ENCODE data around the gene HCFC1.

The HCFC1 gene

GRCh38 chrX:153971450-153972367 is at the start of gene HCFC1:
Gene HCFC1 (minus strand): TSS chrX:153971818. CDS start chrX:153970840, 978 bp downstream.
- peak; percentile 80 for DNase-seq

DNA sequence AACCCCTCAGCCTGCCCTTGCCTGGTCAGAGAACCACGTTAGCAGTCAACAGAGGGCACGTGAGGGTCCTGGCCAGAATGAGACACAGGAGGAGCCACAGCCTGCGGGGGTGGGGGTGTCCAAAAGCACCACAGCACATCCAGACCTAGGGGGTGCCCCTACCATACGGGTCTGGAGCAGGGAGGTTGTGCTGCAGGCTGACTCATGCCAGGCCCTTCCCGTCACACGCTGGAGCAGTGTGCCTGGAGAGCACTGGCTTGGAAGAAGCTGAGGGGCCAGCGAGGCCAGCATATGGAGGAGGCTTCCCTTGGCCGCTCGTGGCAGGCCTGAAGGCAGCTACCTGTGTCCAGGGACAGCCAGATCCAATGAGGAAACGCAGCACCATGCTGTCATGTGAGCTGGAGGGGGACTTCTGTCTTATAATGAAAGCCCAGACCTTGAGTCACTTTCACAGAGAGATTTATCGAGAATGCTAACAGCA is 49.6 kb upstream of the HCFC1 start:
- DNase-seq: no peak

GRCh38 chrX:154020536-154021115 is 49.0 kb upstream of the HCFC1 start:
- DNase-seq: no peak

GRCh38 chrX:154019633-154020528 is 48.3 kb upstream of the HCFC1 start, which contains the start of gene IRAK1:
Gene IRAK1 (minus strand): TSS chrX:154019902. CDS start chrX:154019812, 90 bp downstream.
- no peak for DNase-seq

DNA sequence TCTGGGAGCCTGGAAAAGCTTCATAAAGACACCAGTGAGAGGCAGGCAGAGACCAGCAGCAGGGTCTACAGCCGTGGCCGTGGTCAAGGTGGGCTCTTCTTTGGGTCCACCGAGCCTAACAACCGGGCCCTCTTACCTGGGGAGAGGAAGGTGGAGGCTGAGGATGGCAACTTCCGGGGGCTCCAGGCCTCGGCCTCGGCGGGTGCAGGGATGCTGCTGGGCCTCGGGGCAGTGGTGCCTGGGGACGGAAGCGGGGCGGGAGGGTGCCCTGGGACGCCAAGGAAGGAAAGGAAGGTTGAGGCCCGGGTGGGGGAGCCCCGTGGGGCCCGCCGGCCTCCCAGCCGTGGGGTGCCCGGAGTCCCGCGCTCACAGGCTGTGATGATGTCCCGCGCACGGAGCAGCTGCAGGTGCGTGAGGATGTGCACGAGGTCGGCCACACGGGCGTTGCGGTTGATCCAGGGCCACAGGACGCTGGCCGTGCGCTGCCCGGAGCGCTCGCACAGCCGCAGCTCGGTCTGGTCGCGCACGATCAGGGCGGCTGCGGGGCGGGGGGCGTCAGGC is 47.5 kb upstream of the HCFC1 start:
- DNase-seq: no peak

DNA sequence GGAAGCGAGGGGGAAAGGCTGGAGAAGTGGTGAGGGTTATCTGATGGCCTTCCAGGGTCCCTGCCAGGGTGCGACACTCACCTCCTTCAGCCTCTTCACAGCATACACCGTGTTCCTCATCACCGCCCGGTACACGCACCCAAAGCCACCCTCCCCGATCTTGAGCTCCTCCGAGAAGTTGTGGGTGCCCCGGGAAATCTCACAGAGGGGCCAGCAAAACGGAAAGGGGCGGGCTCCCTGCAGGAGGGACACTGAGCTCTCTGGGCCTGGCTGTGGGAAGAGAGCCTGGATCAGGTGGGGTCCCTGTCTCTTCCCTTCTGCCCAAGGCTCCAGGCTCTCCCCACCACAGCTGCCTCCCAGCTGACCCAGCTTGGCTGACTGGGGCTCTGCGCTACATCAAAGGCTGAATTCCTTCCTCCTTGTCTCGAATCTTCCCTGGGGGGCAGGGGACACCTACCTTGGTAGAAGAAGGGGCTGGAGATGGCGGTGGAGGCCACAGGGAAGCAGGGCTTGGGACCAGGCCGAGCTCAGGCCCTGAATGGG is 47.0 kb upstream of the HCFC1 start:
- no peak for DNase-seq

DNA sequence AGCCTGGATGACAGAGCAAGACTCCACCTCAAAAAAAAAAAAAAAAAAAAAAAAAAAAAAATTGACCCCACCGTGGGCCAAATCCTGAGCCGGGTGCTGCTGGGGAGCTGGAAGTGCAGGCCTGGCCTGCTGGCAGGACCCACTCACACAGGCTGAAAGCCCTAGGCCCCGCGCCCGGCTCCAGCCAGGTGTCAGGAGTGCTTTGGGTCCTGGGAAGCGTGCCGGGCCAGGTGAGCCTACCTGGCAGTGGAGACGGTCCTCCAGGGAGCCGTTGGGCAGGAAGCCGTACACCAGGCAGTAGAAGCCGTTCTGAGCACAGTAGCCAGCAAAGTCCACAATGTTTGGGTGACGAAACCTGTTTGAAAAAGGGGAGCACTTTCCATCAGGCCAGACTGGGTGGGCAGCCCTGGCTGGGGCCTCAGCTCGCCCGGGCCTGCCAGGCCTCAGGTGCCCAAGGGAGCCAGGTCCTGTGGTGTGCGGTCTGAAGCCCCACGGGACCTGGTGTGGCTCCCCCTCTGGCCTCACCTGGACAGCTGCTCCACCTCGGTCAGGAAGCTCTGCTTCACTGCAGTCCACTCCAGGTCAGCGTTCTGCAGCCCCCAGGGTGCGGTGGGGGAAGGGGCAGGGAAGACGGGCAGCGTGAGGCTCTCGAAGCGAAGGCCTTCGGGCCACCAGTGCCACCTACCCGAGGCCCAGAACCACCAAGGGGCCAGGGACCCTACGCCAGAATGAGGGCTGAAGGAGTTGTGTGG is 46.3 kb upstream of the HCFC1 start:
- no peak for DNase-seq

DNA sequence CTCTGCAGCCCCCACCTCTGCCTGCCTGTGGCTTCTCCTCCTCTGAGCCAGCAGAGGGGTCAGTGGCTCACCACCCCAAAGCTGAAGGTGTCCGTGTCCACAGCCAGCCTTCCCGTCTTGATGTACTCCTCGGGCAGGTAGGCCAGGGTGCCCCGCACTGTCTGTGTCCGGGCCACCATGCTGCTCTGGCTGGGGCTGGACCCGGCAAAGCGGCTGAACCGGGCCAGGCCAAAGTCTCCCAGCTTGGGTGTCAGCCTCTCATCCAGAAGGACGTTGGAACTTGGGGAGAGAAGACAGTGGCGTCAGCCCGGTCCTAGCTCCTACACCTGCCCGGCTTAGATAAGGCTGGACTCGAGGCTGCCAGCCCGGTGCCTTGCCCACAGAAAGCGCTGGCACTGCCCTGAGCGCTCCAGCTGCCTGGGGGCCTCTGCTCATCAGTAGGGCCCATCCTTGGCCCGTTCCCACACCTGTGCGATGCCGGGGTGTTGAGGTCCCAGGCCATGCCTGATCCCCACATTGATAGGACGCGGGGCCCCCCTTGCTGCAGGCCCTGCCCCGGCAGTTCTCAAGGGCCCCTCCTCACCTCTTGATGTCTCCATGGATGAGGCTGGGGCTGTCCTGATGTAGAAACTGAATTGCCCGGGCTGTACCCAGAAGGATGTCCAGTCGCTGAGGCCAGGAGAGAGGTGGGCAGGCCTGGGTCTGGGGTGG is 44.9 kb upstream of the HCFC1 start:
- no peak for DNase-seq

GRCh38 chrX:154015581-154016264 is 44.1 kb upstream of the HCFC1 start:
- no peak for DNase-seq

DNA sequence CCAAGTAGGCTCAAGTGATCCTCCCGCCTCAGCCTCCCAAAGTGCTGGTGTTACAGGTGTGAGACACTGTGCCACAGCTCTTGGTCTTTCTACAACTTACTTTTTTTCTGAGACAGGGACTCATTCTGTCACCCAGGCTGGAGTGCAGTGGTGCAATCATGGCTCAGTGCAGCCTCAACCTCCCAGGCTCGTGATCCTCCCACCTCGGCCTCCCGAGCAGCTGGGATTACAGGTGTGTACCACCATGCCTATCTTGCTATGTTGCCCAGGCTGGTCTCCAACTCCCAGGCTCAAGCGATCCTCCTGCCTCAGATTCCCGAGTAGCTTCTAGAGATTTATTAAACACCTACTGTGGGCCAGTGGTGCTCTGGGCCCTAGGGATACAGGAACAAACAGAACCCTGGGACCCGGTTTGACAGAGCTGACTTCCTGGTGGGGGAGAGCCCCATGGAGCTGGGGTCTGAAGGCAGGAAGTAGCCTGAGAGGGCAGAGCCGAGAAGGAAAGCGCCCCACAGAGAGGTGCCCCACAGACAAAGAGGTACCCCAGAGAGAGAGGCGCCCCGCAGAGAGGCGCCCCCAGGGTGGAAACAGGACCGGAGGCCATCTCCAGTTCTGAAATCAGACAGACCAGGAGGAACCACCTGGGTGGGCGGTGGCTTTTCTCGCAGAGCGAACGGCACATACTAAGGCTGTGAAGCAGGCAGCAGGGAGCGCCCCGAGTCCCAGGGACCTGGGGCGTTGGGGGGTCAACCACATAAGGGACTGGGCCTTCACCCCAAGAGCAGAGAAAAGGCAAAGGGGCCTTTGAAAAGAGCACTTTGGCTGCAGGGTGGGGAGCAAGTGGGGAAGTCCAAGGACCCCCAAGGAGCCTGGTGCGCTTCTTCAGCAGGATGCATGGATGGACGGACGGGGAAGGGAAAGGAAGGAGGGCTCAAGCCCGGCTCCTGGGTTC is 43.1 kb upstream of the HCFC1 start:
- DNase-seq: no peak

DNA sequence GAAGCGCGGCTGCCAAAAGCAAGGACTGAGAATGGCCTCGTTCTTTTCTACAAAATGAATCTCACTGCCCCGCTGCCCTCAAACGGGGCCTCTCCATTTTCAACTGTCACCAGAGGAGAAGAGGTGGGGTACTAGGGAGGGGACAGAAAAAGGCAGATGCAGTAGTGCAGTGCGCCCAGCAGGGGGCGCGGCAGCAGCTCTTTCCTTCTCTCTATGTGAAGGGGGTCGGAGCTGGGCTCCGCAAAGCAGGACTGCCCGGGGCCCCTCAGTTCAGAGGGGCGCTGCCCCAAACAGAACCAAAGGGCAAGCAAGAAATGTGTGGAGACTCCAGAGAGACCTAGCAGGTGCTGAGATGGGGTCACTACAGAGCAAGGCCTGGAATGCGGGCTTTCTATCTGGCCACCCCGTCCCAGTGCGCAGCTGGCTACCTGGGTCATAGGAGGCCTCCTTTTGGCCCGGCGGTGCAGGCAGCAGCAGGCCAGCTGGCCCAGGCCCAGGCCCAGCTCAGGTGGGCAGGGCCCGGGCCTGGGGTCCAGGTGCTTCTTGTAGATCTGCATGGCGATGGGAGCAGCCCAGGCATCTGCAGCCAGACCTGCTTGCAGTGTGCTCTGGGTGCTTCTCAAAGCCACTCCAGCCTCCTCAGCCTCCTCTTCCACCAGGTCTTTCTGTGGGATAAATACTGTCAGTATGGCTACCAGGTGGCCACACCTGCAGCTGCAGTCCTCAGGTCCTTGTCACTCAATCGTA is 42.2 kb upstream of the HCFC1 start:
- DNase-seq: no peak

- DNase-seq: no peak
Observed at GRCh38 chrX:154013001-154013421, 41.4 kb upstream of the HCFC1 start.

- no peak for DNase-seq
Observed at GRCh38 chrX:154012336-154012991, 40.8 kb upstream of the HCFC1 start.

DNA sequence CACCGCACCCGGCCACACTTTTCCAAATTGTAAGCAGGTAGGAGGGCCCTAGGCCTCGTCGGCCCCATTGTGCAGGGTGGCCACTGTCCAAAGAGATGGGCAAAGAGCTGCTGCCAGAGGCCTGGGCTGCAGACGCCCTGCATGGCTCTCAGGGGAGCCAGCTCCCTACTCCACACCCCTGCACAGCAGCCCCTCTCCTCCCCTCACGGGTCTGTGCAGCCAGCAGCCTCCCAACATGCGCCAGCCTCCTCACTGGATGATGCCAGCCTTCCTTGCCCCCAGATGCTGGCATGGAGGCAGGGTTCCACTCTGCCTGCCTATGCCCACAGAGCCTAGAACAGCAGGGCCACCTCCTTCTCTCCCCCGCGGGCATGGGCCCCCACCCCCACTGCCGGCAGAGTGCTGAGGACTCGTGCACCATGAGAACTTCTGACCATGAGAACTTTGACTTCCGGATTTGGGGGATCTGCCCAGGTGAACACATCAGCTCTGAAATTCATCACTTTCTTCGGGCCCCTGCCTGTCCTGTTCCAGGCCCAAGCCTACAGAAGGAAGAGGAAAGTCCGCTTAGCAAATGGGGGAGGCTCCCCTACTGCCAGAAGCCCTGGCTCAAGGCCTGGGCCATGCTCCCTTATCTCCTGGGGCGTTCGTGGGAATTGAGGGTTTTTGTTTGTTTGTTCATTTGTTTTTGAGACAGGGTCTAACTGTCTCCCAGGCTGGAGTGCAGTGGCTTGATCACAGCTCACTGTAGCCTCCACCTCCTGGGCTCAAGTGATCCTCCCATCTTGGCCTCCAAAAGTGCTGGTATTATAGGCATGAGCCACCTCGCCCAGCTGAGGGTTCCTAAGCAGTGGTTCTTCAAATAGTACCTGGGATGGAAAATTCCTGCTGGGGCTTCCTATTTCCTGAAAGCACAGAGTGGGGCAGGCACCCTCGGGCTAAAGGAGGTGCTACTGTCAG is 40.0 kb upstream of the HCFC1 start:
- no peak for DNase-seq

GRCh38 chrX:154010330-154011087 is 38.9 kb upstream of the HCFC1 start:
- DNase-seq: no peak

- no peak for DNase-seq
Observed at GRCh38 chrX:154008521-154008920, 36.9 kb upstream of the HCFC1 start.

Data from T1000 (cell line).